Measurements from ENCODE around the gene TXNDC11. TPM values are rescaled to one million over a fixed set of nuclear protein-coding genes. Genes with fewer than 3 reads are reported as not detected.

Gene TXNDC11
- total and polyA plus RNA-seq, 10 of the 15 experiments (the other 5 are each of a cell fraction or from before 2014, with no cell fraction given) = 1.7 to 86.7 (median 54.4) TPM

DNA sequence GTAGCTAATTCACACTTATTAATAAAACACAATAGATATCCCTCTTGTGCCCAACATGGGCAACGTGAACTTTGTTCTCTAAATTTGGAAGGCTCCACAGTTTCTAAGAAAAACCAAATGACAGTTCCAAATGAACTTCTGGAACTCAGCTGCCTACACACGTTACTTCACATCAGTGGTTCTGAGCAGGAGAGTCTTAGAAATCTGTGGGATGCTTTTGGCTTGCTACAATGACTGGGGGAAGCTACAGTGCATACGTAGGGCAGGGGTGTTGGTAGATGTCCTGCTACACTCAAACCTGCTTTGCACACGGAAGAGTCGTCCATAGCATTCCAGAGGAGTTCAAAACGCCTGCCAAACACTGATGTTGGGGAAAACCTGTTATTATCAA lies 8.0 kb downstream of the TXNDC11 start:
- Histone ChIP-seq H3K9me3 (replicated peaks; ENCODE audit: control insufficient read depth, insufficient read depth, low read length) (no peaks in the 10 kb centered on the region), H3K27me3 (replicated peaks in 1 of 2; ENCODE audit: control insufficient read depth in 2 of 2, insufficient read depth in 2 of 2, low read length in 1 of 2) (no peaks in the 10 kb centered on the region)
- WGBS (ENCODE audit: insufficient coverage, insufficient replicate concordance, low lambda C conversion rate, missing lambda C conversion rate) = 69% methylated on average over 6 of the region's 6 CpGs

More for the DNA sequence above, 8.0 kb downstream of the TXNDC11 start:
- in situ Hi-C loops (cut with MboI) = no loop called here
- H3K9ac ChIP-seq (ENCODE audit: control insufficient read depth, insufficient read depth, low read length) = peak overlapping the region; percentile 20; the same call in 1 of the 2 replicates
- peaks cover 51% of the 10 kb centered on the region for H3K4me1 ChIP-seq (ENCODE audit: control insufficient read depth, insufficient read depth, low read length)
- no peaks in the 10 kb centered on the region; the same call in 1 of the 2 replicates for H4K20me1 ChIP-seq (ENCODE audit: control insufficient read depth, insufficient read depth)
- peak overlapping the region; percentile 48 for H3K4me2 ChIP-seq (ENCODE audit: control insufficient read depth, insufficient read depth)
- ChIA-PET RAD21 (ENCODE audit: unreplicated experiment) (interaction anchor here (0.8 to 1.8 kb wide), 4 partner anchors 22 to 57 kb away, joined by 3 to 7 read pairs (median 4); no protein-coding TSS in a partner anchor), CTCF (interaction anchor here (0.6 to 4.0 kb wide), 6 partner anchors 10 to 63 kb away, joined by 3 to 18 read pairs (median 4); no protein-coding TSS in a partner anchor), SMC1A (ENCODE audit: uncharacterized antibody, unreplicated experiment) (interaction anchor here (0.8 to 3.1 kb wide), 11 partner anchors 9 to 64 kb away, joined by 3 to 17 read pairs (median 4); partner anchors contain the start of gene ZC3H7A), POLR2A (interaction anchor here (0.5 to 1.8 kb wide), 6 partner anchors 9 to 177 kb away, joined by 3 to 5 read pairs (median 4); partner anchors contain the start of gene TXNDC11)
- FAIRE-seq = peak; percentile 81
- ATAC-seq = peak; percentile 10; the same call in 2 of the 3 replicates
- H2AFZ ChIP-seq (ENCODE audit: control insufficient read depth, low read depth, low read length) = no peak overlapping the region
- peaks cover 93% of the 10 kb centered on the region for H3K79me2 ChIP-seq (ENCODE audit: control insufficient read depth, insufficient read depth, low read length)
- peak overlapping the region; percentile 22 for H3K4me3 ChIP-seq
- H3K27ac ChIP-seq (ENCODE audit: control insufficient read depth, insufficient read depth) = peak overlapping the region; percentile 74
- intact Hi-C loops (cut with micrococcal nuclease; ENCODE audit: unreplicated experiment) = no loop called here
- peaks cover 5 to 56% of the 10 kb centered on the region in 2 experiments for H3K36me3 ChIP-seq (ENCODE audit: control insufficient read depth in 2 of 2, insufficient read depth in 2 of 2, low read length in 1 of 2)
- no peak for DNase-seq (ENCODE audit: low read depth, low spot score)
- no TSS peak for BruUV-seq (replicated peaks)
- no peak for TF ChIP-seq ATF2 (IDR thresholded peaks at IDR 0.05; ENCODE audit: low read length)
